GM23338 (cell line): ENCODE data around the gene TTC3. TPM values are rescaled to one million over a fixed set of nuclear protein-coding genes. Genes with fewer than 3 reads are reported as not detected.

Experiments used
- ATAC-seq: fragments of 200-7000 bp; cut with Tn5 transposase; 3 replicates; pipeline ENCODE4 v1.9.1; 2020
- DNase-seq: peaks from one replicate; pipeline ENCODE4 v3.0.0-alpha.2; 2015; ENCODE audit warnings: low spot score
- H2AFZ ChIP-seq: fragments of 200-600 bp; sonication (generic); 2 replicates; pipeline ENCODE4 v1.8.0; 2016; ENCODE audit warnings: antibody characterized with exemption, mild to moderate bottlenecking, moderate library complexity
- H3F3A ChIP-seq: fragments of 200-600 bp; sonication (generic); replicated peaks from 2 replicates; pipeline ENCODE4 v1.8.0; 2017; ENCODE audit warnings: antibody characterized with exemption, mixed run types, low read depth
- H3K27ac ChIP-seq: fragments of 200-600 bp; sonication (generic); 2 replicates; pipeline ENCODE4 v1.6.1; 2016; ENCODE audit warnings: low read depth
- H3K27me3 ChIP-seq: fragments of 200-600 bp; sonication (generic); 2 replicates; pipeline ENCODE4 v1.8.0; 2016; ENCODE audit warnings: mild to moderate bottlenecking, mixed run types, moderate library complexity; ENCODE audit not compliant: insufficient read depth
- H3K36me3 ChIP-seq: fragments of 200-600 bp; sonication (generic); 2 replicates; pipeline ENCODE4 v1.8.0; 2016; ENCODE audit warnings: mild to moderate bottlenecking; ENCODE audit not compliant: insufficient read depth
- H3K4me1 ChIP-seq: fragments of 200-600 bp; sonication (generic); 2 replicates; pipeline ENCODE4 v1.8.0; 2016; ENCODE audit warnings: mild to moderate bottlenecking, moderate library complexity; ENCODE audit not compliant: insufficient read depth
- H3K4me2 ChIP-seq: fragments of 200-600 bp; sonication (generic); 2 replicates; pipeline ENCODE4 v1.7.1; 2017; ENCODE audit warnings: mixed run types
- H3K4me3 ChIP-seq: fragments of 200-600 bp; sonication (generic); 2 replicates; pipeline ENCODE4 v1.6.1; 2016; ENCODE audit warnings: mixed run types
- H3K79me2 ChIP-seq: fragments of 200-600 bp; sonication (generic); replicated peaks from 2 replicates; pipeline ENCODE4 v1.8.0; 2017; ENCODE audit warnings: mild to moderate bottlenecking; ENCODE audit not compliant: insufficient read depth
- H3K9me2 ChIP-seq: fragments of 200-600 bp; sonication (generic); 2 replicates; pipeline ENCODE4 v1.8.0; 2017; ENCODE audit not compliant: insufficient read depth
- H4K20me1 ChIP-seq: fragments of 200-600 bp; sonication (generic); replicated peaks from 2 replicates; pipeline ENCODE4 v1.8.0; 2017; ENCODE audit warnings: mild to moderate bottlenecking; ENCODE audit not compliant: insufficient read depth
- H3K27ac Mint-ChIP-seq: 2 replicates; pipeline ENCODE4 v1.8.0; 2020; ENCODE audit warnings: inconsistent platforms, mild to moderate bottlenecking, moderate library complexity, mixed read lengths
- H3K27me3 Mint-ChIP-seq: 3 replicates; pipeline ENCODE4 v1.8.0; 2022; ENCODE audit warnings: low read depth, mild to moderate bottlenecking, moderate library complexity, mixed read lengths, inconsistent platforms; ENCODE audit not compliant: insufficient read depth, poor library complexity
- H3K36me3 Mint-ChIP-seq: 3 replicates; pipeline ENCODE4 v1.8.0; 2021; ENCODE audit warnings: low read depth, mild to moderate bottlenecking, inconsistent platforms, moderate library complexity, mixed read lengths
- H3K4me1 Mint-ChIP-seq: 3 replicates; pipeline ENCODE4 v1.8.0; 2020; ENCODE audit warnings: mild to moderate bottlenecking, inconsistent platforms, mixed read lengths
- H3K4me3 Mint-ChIP-seq: 3 replicates; pipeline ENCODE4 v1.8.0; 2021; ENCODE audit warnings: moderate library complexity, mild to moderate bottlenecking, inconsistent platforms, mixed read lengths
- H3K9me3 Mint-ChIP-seq: 3 replicates; pipeline ENCODE4 v1.8.0; 2020; ENCODE audit warnings: moderate library complexity, mild to moderate bottlenecking, inconsistent platforms, mixed read lengths
- CREB1 ChIP-seq: fragments of 250-450 bp; sonication (Bioruptor Pico); IDR thresholded peaks from 2 replicates; pipeline ENCODE4 v1.5.0; 2020; ENCODE audit warnings: low read depth, mild to moderate bottlenecking, moderate library complexity
- CTCF ChIP-seq, 2 experiments: fragments of 200-600 bp in 1 of 2; sonication (generic) in 1 of 2; conservative IDR thresholded peaks; 2 replicates each; pipeline versions ENCODE4 v1.5.1 to v1.6.1; 2016 to 2017; ENCODE audit warnings: antibody characterized with exemption in 2 of 2, low read depth in 2 of 2, mild to moderate bottlenecking in 2 of 2, moderate library complexity in 1 of 2
- JUNB ChIP-seq: IDR thresholded peaks from one replicate; pipeline ENCODE4 v1.6.1; 2016; ENCODE audit warnings: antibody characterized with exemption; ENCODE audit not compliant: unreplicated experiment
- REST ChIP-seq: IDR thresholded peaks from one replicate; pipeline ENCODE4 v1.6.1; 2018; ENCODE audit warnings: antibody characterized with exemption; ENCODE audit not compliant: unreplicated experiment
- ZNF114 ChIP-seq: fragments of 250-450 bp; sonication (Bioruptor Pico); IDR thresholded peaks from 2 replicates; pipeline ENCODE4 v1.5.0; 2020; ENCODE audit warnings: mild to moderate bottlenecking, moderate library complexity
- ZNF331 ChIP-seq: fragments of 250-450 bp; sonication (Bioruptor Pico); IDR thresholded peaks from 2 replicates; pipeline ENCODE4 v1.5.0; 2020; ENCODE audit warnings: low read depth, mild to moderate bottlenecking, moderate library complexity
- polyA plus RNA-seq: library from polyadenylated mRNA; unstranded; fragments of >200 nt; fragmentation: Nextera tagmentation; extraction: Ambion mirVana; gene quantifications from 2 replicates; pipeline ENCODE4 v1.2.1, GENCODE V29; 2016
- total RNA-seq: library from RNA; depleted of rRNA; stranded (reverse); fragments of >200 nt; shearing (Covaris generic); gene quantifications from 2 replicates; pipeline ENCODE4 v1.2.3, GENCODE V29; 2014

TTC3 gene
- total and polyA plus RNA-seq, 2 experiments from 2014 or later: 28.9 to 48.6 TPM

GRCh38 chr21:37224861-37225839, 152.1 kb downstream of the TTC3 start:
- Mint-ChIP-seq H3K27ac (no peak overlapping the region), H3K4me3 (no peak overlapping the region), H3K36me3 (peaks cover 82% of the 10 kb centered on the region), H3K27me3 (peaks cover 13% of the 10 kb centered on the region), H3K4me1 (peaks cover 4% of the 10 kb centered on the region), H3K9me3 (peaks cover 31% of the 10 kb centered on the region; the same call in 2 of the 3 replicates)
- TF ChIP-seq CREB1: no peak
- TF ChIP-seq ZNF331 (CRISPR knock-in tag): no peak
- no peak for TF ChIP-seq JUNB
- no peak for TF ChIP-seq REST
- H3K9me2 ChIP-seq: no peaks in the 10 kb centered on the region
- H3K36me3 ChIP-seq: peaks cover 19% of the 10 kb centered on the region
- ATAC-seq (no peak), DNase-seq (no peak)
- no peaks in the 10 kb centered on the region for H3K4me1 ChIP-seq
- H3K4me3 ChIP-seq: no peak overlapping the region
- H3F3A ChIP-seq: no peaks in the 10 kb centered on the region
- no peaks in the 10 kb centered on the region for H3K79me2 ChIP-seq
- no peak overlapping the region for H2AFZ ChIP-seq
- H3K4me2 ChIP-seq: no peak overlapping the region
- H4K20me1 ChIP-seq: no peaks in the 10 kb centered on the region
- H3K27me3 ChIP-seq: peaks cover 4% of the 10 kb centered on the region
- no peak overlapping the region for H3K27ac ChIP-seq

- no peaks in the 10 kb centered on the region for H4K20me1 ChIP-seq
- H3K4me1 ChIP-seq: no peaks in the 10 kb centered on the region
- no peak overlapping the region for H3K27ac ChIP-seq
- H3K36me3 ChIP-seq: peaks cover 19% of the 10 kb centered on the region
- no peak for TF ChIP-seq CTCF (conservative IDR thresholded peaks at IDR 0.05; ENCODE audit: low read depth in 2 of 2)
- TF ChIP-seq REST: no peak
- no peak for TF ChIP-seq ZNF114 (CRISPR knock-in tag)
- no peak for TF ChIP-seq ZNF331 (CRISPR knock-in tag)
- Mint-ChIP-seq H3K27ac (no peak overlapping the region), H3K4me1 (no peaks in the 10 kb centered on the region; the same call in 2 of the 3 replicates), H3K9me3 (peaks cover 24% of the 10 kb centered on the region; the same call in 2 of the 3 replicates), H3K27me3 (peaks cover 3% of the 10 kb centered on the region), H3K4me3 (no peak overlapping the region), H3K36me3 (peaks cover 86% of the 10 kb centered on the region)
- no peaks in the 10 kb centered on the region for H3F3A ChIP-seq
- H3K4me2 ChIP-seq: no peak overlapping the region
- H3K79me2 ChIP-seq: no peaks in the 10 kb centered on the region
- DNase-seq: no peak
- H3K27me3 ChIP-seq: no peaks in the 10 kb centered on the region
- no peak overlapping the region for H3K4me3 ChIP-seq
- ATAC-seq: no peak
- no peaks in the 10 kb centered on the region for H3K9me2 ChIP-seq
- H2AFZ ChIP-seq: no peak overlapping the region
These were observed 153.2 kb downstream of the TTC3 start for GRCh38 chr21:37226041-37226920.
